Stimulated activated CD4-positive, alpha-beta T cell treated with anti-CD3 and anti-CD28 coated beads, Interleukin-4, amount 100 ng/mL, for 4 hours (primary cell): Measurements from ENCODE around the gene HIPK2.

Experiments used
- DNase-seq, 2 experiments: peaks; one replicate each; pipeline ENCODE4 v3.0.0-alpha.2; 2020

Gene HIPK2

GRCh38 chr7:139525239-139525638 is 252.6 kb downstream of the HIPK2 start:
- no peak for DNase-seq

GRCh38 chr7:139523968-139524815 is 253.6 kb downstream of the HIPK2 start:
- no peak for DNase-seq

- peak in 1 of 2 experiments; percentile 12 for DNase-seq
These were observed 254.4 kb downstream of the HIPK2 start, which contains the start of gene CLEC2L for GRCh38 chr7:139523199-139523941. CLEC2L (plus strand) TSS chr7:139523685; CDS start chr7:139523928, 243 bp downstream.

DNA sequence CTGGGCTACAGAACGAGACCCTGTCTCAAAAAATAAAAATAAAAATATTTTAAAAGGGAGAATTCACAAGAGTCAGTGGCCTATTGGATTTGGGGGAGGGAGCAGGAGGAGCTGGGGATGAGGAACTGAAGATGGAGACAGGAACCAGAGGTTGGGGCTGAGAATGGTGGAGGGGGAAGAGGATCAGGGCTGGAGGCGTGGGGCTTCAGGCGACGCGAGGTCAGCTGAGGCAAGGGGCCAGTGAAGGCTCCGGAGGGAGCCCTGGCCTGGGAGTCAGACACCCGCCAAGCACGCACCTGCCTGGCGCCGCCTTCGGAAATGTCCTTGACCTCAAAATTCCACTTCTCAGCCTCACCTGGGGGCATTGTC is 255.0 kb downstream of the HIPK2 start:
- DNase-seq: no peak

GRCh38 chr7:139521439-139521838 is 256.4 kb downstream of the HIPK2 start:
- no peak for DNase-seq

DNA sequence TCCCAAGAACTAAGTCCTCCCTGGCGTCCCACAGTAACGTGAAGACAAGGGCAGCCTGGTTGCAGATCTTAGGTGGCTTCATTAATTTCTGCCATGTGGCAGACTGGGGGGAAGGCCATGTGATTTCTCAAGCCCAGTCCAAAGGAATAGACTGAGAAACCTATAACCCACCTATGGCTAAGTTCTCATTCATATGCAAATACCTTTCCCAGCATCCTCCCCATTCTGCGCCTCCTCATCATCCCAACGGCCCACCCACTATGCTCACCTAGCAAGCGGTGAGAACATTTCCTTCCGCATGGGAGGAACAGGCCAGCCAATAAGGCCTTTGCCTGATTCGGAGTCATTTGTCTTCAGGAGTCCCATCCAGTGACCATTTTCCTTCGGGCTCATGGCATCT is 262.5 kb downstream of the HIPK2 start:
- no peak for DNase-seq
